ENCODE measurements around the gene IGFBP3. TPM values are rescaled to one million over a fixed set of nuclear protein-coding genes. Genes with fewer than 3 reads are reported as not detected.

IGFBP3 gene
- total and polyA plus RNA-seq, 2 of the 13 experiments (the other 11 are each of a cell fraction or from before 2014, with no cell fraction given) = 57.5 TPM; not detected in 1

GRCh38 chr7:45881759-45882464 is 39.2 kb downstream of the IGFBP3 start (continued):
- TF ChIP-seq, protein P1, sequence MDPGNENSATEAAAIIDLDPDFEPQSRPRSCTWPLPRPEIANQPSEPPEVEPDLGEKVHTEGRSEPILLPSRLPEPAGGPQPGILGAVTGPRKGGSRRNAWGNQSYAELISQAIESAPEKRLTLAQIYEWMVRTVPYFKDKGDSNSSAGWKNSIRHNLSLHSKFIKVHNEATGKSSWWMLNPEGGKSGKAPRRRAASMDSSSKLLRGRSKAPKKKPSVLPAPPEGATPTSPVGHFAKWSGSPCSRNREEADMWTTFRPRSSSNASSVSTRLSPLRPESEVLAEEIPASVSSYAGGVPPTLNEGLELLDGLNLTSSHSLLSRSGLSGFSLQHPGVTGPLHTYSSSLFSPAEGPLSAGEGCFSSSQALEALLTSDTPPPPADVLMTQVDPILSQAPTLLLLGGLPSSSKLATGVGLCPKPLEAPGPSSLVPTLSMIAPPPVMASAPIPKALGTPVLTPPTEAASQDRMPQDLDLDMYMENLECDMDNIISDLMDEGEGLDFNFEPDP (CRISPR knock-in tag; conservative IDR thresholded peaks at IDR 0.05) = peak; percentile 95; the same call in 1 of the 2 replicates
- TF ChIP-seq, protein P2, sequence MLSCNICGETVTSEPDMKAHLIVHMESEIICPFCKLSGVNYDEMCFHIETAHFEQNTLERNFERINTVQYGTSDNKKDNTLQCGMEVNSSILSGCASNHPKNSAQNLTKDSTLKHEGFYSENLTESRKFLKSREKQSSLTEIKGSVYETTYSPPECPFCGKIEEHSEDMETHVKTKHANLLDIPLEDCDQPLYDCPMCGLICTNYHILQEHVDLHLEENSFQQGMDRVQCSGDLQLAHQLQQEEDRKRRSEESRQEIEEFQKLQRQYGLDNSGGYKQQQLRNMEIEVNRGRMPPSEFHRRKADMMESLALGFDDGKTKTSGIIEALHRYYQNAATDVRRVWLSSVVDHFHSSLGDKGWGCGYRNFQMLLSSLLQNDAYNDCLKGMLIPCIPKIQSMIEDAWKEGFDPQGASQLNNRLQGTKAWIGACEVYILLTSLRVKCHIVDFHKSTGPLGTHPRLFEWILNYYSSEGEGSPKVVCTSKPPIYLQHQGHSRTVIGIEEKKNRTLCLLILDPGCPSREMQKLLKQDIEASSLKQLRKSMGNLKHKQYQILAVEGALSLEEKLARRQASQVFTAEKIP (CRISPR knock-in tag; IDR thresholded peaks at IDR 0.05; ENCODE audit: borderline replicate concordance) = no peak
- no peak for TF ChIP-seq ZBTB14 (CRISPR knock-in tag; IDR thresholded peaks at IDR 0.05)
- peak; percentile 91 for TF ChIP-seq RXRA (CRISPR knock-in tag; IDR thresholded peaks at IDR 0.05)
- peak; percentile 100 for TF ChIP-seq FOXO1 (CRISPR knock-in tag; IDR thresholded peaks at IDR 0.05)
- peak; percentile 92 for TF ChIP-seq ATF3 (CRISPR knock-in tag; IDR thresholded peaks at IDR 0.05)
- TF ChIP-seq MTA3 (CRISPR knock-in tag; IDR thresholded peaks at IDR 0.05) = no peak
- peak; percentile 95 for TF ChIP-seq SP5 (CRISPR knock-in tag; IDR thresholded peaks at IDR 0.05; ENCODE audit: borderline replicate concordance, low read depth)
- TF ChIP-seq ZNF333 (CRISPR knock-in tag; IDR thresholded peaks at IDR 0.05; ENCODE audit: borderline replicate concordance) = no peak
- no peak for TF ChIP-seq HCFC1 (IDR thresholded peaks at IDR 0.05; ENCODE audit: low read depth, low read length)
- TF ChIP-seq, protein P3, sequence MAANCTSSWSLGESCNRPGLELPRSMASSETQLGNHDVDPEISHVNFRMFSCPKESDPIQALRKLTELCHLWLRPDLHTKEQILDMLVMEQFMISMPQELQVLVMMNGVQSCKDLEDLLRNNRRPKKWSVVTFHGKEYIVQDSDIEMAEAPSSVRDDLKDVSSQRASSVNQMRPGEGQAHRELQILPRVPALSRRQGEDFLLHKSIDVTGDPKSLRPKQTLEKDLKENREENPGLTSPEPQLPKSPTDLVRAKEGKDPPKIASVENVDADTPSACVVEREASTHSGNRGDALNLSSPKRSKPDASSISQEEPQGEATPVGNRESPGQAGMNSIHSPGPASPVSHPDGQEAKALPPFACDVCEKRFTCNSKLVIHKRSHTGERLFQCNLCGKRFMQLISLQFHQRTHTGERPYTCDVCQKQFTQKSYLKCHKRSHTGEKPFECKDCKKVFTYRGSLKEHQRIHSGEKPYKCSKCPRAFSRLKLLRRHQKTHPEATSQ (CRISPR knock-in tag; IDR thresholded peaks at IDR 0.05; ENCODE audit: borderline replicate concordance) = no peak; the same call in 1 of the 2 replicates
- TF ChIP-seq ZNF136 (CRISPR knock-in tag; IDR thresholded peaks at IDR 0.05; ENCODE audit: low read depth) = peak; percentile 92
- TF ChIP-seq SOX6 (IDR thresholded peaks at IDR 0.05) = no peak
- peak; percentile 100 for TF ChIP-seq SOX6 (CRISPR knock-in tag; IDR thresholded peaks at IDR 0.05)
- no peak; the same call in 1 of the 2 replicates for TF ChIP-seq ZNF652 (CRISPR knock-in tag; IDR thresholded peaks at IDR 0.05; ENCODE audit: borderline replicate concordance, low read depth)
- TF ChIP-seq MTF2 (CRISPR knock-in tag; IDR thresholded peaks at IDR 0.05; ENCODE audit: borderline replicate concordance) = no peak
- TF ChIP-seq, protein P4, sequence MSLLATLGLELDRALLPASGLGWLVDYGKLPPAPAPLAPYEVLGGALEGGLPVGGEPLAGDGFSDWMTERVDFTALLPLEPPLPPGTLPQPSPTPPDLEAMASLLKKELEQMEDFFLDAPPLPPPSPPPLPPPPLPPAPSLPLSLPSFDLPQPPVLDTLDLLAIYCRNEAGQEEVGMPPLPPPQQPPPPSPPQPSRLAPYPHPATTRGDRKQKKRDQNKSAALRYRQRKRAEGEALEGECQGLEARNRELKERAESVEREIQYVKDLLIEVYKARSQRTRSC (CRISPR knock-in tag; IDR thresholded peaks at IDR 0.05; ENCODE audit: low read depth) = peak; percentile 95
- no peak; the same call in 1 of the 2 replicates for TF ChIP-seq TOE1 (CRISPR knock-in tag; IDR thresholded peaks at IDR 0.05)
- no peak for TF ChIP-seq MAFG (CRISPR knock-in tag; IDR thresholded peaks at IDR 0.05)
- TF ChIP-seq, protein P5, sequence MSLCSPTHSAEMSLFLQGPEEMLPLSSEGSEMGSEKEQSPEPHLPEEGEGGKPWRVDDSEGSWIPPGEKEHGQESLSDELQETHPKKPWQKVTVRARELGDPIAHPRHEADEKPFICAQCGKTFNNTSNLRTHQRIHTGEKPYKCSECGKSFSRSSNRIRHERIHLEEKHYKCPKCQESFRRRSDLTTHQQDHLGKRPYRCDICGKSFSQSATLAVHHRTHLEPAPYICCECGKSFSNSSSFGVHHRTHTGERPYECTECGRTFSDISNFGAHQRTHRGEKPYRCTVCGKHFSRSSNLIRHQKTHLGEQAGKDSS (CRISPR knock-in tag; IDR thresholded peaks at IDR 0.05; ENCODE audit: borderline replicate concordance, low read depth) = peak; percentile 65; the same call in 1 of the 2 replicates

All from HepG2 (cell line).